ENCODE data around the gene ZNF3.

ZNF3 gene

GRCh38 chr7:100049441-100050291 lies 31.9 kb downstream of the ZNF3 start, which contains the start of gene ZSCAN21:
Gene ZSCAN21 (plus strand): TSS chr7:100049774. CDS start chr7:100057007, 7,233 bp downstream.
- peak; percentile 71 for DNase-seq

- no peak for DNase-seq
Measured at GRCh38 chr7:100048680-100049079, 32.8 kb downstream of the ZNF3 start.

GRCh38 chr7:100044718-100045117 lies 36.8 kb downstream of the ZNF3 start:
- no peak for DNase-seq

GRCh38 chr7:100040575-100040974 lies 40.9 kb downstream of the ZNF3 start:
- DNase-seq: no peak

- DNase-seq: no peak
Measured at GRCh38 chr7:100038326-100038725, 43.2 kb downstream of the ZNF3 start.

GRCh38 chr7:100035876-100036275 lies 45.6 kb downstream of the ZNF3 start:
- DNase-seq: no peak

GRCh38 chr7:100034871-100035510 lies 46.5 kb downstream of the ZNF3 start:
- no peak for DNase-seq

- DNase-seq: no peak
Measured at GRCh38 chr7:100033526-100033925, 48.0 kb downstream of the ZNF3 start.

GRCh38 chr7:100029596-100029995 lies 51.9 kb downstream of the ZNF3 start:
- no peak for DNase-seq

GRCh38 chr7:100027197-100027596 lies 54.3 kb downstream of the ZNF3 start:
- no peak for DNase-seq

GRCh38 chr7:100024020-100024619 lies 57.4 kb downstream of the ZNF3 start:
- no peak for DNase-seq

GRCh38 chr7:100023526-100023925 lies 58.0 kb downstream of the ZNF3 start:
- DNase-seq: no peak

GRCh38 chr7:100022621-100023020 lies 58.9 kb downstream of the ZNF3 start:
- no peak for DNase-seq

- no peak for DNase-seq
Measured at GRCh38 chr7:100021297-100021696, 60.2 kb downstream of the ZNF3 start.
